ENCODE measurements around the gene RNU4-1.
"Not testable (repeated sequence)": the region's sequence is repeated elsewhere in the genome, so short reads cannot be mapped to it uniquely, and the experiment has no call there.

The RNU4-1 gene

DNA sequence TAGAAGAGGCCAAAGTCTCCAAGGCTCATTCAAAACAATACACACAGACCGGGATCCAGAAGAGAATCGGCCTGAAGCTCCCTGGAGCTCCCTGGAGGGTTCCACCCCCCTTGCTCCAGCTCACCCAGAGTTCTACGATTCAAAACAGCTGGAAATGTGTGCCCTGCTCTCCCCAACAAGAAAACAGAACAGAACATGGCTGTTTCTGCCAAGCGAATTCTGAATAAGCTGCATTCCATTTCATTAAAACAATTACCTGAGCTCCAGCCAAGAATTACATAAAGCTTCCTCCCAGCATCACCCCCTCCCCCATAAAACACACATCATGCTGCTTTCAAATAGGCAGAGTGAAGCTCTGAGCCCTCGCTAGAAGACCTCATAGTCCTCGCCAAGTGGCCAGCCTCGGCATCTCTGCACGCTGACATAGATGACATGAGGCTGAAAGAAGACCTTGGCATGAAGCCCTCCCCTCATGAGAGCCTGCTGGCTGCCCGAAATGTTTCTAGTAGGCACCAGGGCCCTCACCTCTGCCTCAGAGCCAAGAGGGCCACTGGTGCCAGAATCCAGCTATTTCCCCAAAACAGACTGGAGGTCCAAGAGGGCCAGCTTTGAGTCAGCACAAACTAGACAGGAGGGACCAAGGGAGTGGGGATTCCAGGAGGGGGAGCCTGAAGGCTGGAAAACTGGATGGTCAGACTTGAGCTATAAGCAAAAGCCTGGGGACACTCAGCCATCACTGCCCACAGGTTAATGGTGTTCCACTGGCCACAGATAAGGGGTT lies 35.8 kb downstream of the RNU4-1 start:
- no peak for DNase-seq

DNA sequence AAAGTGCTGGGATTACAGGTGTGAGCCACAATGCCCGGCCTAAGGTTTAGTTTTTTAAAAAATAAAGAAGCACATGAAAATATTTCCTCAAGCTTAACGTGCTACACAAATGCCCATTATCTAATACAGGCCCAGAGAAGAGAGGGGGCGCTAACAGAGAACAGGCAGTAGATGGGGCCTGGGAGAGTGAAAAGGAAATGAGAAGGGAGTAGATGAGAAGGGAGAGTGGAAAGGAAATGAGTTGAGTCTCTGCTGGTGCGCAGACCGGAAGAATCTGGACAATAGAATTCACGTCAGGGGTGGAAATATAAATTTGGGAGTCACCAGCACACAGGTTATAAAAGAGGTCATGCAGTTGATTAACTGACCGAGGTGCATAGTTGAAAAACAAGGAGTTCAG lies 38.2 kb downstream of the RNU4-1 start:
- DNase-seq, result no peak

DNA sequence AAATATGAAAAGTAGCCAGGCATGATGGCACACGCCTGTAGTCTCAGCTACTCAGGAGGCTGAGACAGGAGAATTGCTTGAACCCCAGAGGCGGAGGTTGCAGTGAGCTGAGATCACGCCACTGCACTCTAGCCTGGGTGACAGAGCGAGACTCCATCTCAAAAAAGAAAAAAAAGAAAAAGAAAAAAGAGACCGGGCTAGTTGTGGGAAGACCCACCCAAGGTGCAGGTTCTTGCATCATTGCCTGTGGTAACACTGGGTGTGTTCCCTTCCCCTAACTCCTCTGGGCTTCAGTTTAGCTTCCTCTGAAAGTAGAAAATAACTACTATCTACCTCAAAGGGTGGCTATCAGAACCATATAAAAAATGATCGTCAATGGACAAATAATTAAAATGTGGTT lies 39.7 kb downstream of the RNU4-1 start:
- not testable (repeated sequence) for DNase-seq

DNA sequence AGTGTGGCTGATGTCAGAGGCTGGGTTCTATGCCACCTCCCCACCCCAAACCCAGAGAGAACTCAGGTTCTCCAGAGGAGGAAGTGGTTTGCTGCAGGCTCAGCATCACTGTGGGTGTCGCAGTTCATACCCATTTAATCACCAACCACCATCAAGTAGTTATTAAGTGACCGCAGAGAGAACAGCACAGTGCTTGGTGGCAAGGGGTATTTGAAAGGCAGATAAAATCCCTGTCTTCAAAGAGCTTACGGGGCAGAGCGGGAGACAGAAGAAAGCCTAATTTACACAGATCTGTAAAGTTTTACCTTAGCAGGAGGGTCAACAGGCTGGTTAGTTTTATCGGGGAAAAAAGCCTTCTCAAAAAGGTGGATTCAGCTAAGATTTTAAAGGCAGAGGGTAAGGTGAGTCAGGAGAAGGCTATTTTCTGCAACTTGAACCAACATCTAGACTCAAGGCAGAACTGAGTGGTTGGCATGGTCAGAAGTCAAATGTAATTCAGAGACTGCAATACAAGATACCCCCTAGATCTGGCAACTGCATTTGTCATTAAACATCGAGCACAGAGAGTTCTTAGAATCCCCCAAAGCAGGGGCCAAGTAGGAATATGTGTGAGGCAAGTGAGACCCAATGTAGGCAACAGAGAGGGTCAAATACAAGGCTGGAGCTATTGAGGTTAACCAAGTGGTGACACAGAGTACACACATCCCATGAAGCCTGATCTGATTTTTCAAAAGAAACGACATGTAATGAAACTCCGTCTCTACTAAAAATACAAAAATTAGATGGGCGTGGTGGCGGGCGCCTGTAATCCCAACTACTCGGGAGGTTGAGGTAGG lies 40.7 kb downstream of the RNU4-1 start:
- DNase-seq, result no peak

DNA sequence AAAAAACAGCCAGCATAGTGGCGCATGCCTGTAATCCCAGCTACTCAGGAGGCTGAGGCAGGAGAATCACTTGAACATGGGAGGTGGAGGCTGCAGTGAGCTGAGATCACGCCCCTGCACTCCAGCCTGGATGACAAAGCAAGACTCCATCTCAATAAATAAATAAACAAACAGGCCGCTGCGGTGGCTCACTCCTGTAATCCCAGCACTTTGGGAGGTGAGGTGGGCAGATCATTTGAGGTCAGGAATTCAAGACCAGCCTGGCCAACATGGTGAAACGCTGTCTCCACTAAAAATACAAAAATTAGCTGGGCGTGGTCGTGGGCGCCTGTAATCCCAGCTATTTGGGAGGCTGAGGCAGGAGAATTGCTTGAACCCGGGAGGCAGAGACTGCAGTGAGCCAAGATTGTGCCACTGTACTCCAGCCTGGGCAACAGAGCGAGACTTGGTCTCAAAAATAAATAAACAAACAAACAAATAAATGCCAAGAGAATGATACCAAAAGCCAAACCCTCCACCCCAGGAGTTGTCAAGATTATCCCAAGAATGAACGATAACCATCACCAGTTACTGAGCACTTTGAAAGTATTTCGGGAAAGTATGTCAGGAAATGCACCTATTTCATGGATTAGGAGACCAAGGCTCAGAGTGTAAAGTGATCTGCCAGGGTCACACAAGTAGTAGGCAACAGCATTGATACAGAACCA lies 41.5 kb downstream of the RNU4-1 start:
- not testable (repeated sequence) for DNase-seq

DNA sequence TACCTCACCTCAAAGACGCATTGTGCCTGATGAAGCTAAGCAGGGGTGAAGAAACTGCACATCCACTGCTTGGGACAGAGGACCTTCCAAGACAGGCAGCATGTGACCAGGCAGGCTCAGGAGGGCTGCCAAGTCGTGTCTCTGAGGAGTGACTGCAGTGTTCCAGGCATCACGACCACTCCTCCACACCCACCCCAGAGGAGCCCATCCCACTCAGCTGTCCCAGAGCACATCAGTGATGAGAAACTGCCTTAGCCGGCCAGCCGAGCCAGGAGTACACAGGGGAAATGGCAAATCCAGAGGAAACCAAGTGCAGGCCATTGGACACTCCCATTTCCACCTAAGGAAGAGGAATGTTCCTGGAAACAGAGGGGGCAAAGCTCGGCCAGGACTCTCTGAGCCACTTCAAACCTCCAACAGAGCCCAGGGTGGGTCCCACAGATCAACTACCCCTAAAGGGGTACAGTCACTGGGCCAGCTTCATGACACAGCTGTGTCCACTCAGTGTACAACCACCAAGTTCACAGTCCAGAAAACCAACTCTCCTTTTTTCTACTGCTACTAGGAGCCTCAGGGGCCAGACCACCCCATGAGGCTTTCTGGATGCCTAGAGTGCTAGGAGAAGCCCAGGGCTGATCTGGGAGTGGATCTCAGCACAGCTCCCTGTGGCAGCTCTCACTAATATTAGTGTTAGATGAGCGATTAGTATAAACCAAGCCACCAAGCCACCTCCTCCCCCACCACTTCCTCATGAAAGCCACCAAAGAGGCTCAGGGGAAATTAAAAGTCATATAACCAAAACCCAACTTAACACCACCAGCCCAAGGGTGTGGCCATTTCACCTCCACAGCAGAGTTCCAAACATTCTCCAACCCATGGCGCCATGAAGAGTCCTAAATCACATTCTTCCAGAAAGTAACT lies 42.9 kb downstream of the RNU4-1 start:
- DNase-seq, result no peak

DNA sequence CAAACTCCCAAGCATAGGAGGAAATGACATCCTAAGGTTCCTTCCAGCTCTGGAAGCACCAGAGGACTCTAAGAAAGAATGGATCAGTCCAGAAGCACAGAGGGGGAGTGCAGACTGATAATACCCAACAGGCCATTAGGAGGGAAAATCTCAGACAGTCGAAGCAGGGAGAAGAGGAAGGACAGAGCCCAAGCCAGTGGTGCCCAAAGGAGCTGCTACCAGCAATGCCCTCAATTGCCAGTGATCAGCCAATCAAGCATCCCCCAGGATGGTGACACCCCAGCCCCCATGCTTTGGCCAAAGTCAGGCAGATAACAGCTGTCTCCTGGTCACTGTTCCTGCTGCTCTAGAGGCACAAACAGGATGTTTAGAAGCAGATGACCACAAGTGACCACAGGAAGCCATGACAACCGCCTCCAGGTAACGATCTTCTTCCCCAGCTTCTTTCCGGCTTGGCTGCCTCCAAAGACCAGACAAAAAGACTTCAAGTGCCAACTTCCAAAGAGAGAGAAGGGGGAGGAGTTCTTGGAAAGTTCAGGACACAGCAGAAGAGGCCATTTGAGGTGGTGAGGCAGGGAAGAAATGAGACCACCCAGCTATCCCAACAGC lies 43.7 kb downstream of the RNU4-1 start:
- DNase-seq, result no peak

DNA sequence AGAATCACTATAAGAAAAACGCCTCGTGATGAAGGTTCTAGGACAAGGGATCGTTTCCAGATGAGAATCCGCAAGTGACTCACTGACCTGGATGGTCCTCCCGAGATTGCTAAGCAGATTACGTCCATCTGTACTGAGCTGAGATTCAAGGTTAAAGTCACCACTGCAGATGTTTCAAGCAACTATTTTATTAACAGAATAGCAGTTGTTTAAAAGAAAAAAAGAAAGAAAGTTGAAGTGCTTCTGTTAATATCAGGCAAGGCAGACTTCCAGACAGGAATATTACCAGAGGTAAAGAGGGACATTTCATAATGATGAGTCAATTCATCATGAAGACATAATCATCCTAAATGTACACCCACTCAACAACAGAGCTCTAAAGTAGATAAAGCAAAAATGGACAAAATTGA lies 45.4 kb downstream of the RNU4-1 start:
- DNase-seq, result no peak

DNA sequence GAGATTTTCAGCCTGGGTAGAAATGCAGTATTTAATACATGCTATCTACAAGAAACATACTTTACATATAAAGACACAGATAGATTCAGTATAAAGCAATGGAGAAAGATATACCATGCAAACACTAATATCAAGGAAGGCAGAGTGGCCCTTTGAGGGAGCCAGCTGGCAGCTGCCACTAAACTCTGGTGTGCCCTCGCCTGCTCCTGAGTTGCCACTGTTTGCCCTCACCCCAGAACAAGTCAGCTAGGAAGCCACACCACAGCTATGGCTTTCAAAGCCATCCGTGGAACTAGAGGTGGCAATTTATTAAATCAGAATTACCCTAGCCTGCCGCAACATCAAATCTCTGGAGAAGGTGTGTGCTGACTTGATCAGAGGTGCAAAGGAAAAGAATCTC lies 45.9 kb downstream of the RNU4-1 start:
- no peak for DNase-seq

DNA sequence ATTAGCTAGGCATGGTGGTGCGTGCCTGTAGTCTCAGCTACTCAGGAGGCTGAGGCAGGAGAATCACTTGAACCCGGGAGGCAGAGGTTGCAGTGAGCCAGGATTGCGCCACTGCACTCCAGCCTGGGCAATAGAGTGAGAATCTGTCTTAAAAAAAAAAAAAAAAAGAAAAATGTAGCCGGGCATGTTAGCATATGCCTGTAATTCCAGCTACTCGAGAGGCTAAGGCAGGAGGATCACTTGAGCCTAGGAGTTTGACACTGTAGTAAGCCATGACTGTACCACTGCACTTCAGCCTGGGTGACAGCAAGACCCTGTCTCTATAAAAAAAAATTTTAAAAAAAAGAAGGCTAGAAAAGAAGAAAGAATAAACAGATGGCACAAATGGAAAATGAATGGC lies 46.3 kb downstream of the RNU4-1 start:
- not testable (repeated sequence) for DNase-seq

All from KG1 (cell line).